GM21367 (cell line): ENCODE measurements around the gene PTCSC3.

Source experiments
- ATAC-seq: cut with Tn5 transposase; IDR thresholded peaks from one replicate; pipeline ENCODE4 v1.9.1; 2021; ENCODE audit not compliant: unreplicated experiment

Gene PTCSC3

GRCh38 chr14:36086629-36087395, 89.7 kb downstream of the PTCSC3 start:
- ATAC-seq, result no peak

- ATAC-seq, result no peak
Observed at GRCh38 chr14:36085861-36086260, 90.7 kb downstream of the PTCSC3 start.
